Fibroblast of lung (primary cell): ENCODE results near the gene SP5. TPM values are rescaled to one million over a fixed set of nuclear protein-coding genes. Genes with fewer than 3 reads are reported as not detected.
A peak's percentile ranks its signal among the peaks of the same experiment; 100 is the strongest.

Experiments used
- DNase-seq, 2 donors: peaks; one replicate each; pipeline versions ENCODE4 v3.0.0 to v3.0.0-alpha.2; 2010; ENCODE audit warnings: low read depth in 2 of 2
- H2AFZ ChIP-seq: 2 replicates; pipeline ENCODE4 v1.5.1; 2012; ENCODE audit warnings: low read length, control low read depth, inconsistent platforms
- H3K27ac ChIP-seq: 2 replicates; pipeline ENCODE4 v1.5.1; 2011; ENCODE audit warnings: low read length, control low read depth; ENCODE audit not compliant: insufficient read depth
- H3K27me3 ChIP-seq: 2 replicates; pipeline ENCODE4 v1.5.1; 2011; ENCODE audit warnings: mild to moderate bottlenecking, low read length; ENCODE audit not compliant: control insufficient read depth, insufficient read depth
- H3K36me3 ChIP-seq: 2 replicates; pipeline ENCODE4 v1.5.1; 2011; ENCODE audit warnings: low read length; ENCODE audit not compliant: control insufficient read depth, insufficient read depth
- H3K4me1 ChIP-seq: 2 replicates; pipeline ENCODE4 v1.5.1; 2011; ENCODE audit warnings: low read length; ENCODE audit not compliant: control insufficient read depth, insufficient read depth; ENCODE audit errors: extremely low read depth
- H3K4me2 ChIP-seq: 2 replicates; pipeline ENCODE4 v1.5.1; 2011; ENCODE audit warnings: low read length, control low read depth; ENCODE audit not compliant: insufficient read depth; ENCODE audit errors: extremely low read depth
- H3K4me3 ChIP-seq, 4 experiments: fragments of 200-600 bp in 1 of 4; sonication (generic) in 1 of 4; replicated peaks in 1 of 4; 2 replicates each; pipeline ENCODE4 v1.5.1; 2011 to 2016; ENCODE audit warnings: low read length in 4 of 4, low read depth in 3 of 4, mild to moderate bottlenecking in 3 of 4, control low read depth in 2 of 4, inconsistent platforms in 1 of 4, mixed read lengths in 1 of 4; ENCODE audit not compliant: insufficient read depth in 1 of 4; ENCODE audit errors: control extremely low read depth in 1 of 4
- H3K79me2 ChIP-seq: 2 replicates; pipeline ENCODE4 v1.5.1; 2012; ENCODE audit warnings: mild to moderate bottlenecking, low read length, inconsistent platforms; ENCODE audit not compliant: control insufficient read depth, insufficient read depth
- H3K9ac ChIP-seq: 2 replicates; pipeline ENCODE4 v1.5.1; 2011; ENCODE audit warnings: mild to moderate bottlenecking, low read length, control low read depth; ENCODE audit not compliant: insufficient read depth
- H3K9me3 ChIP-seq: 2 replicates; pipeline ENCODE4 v1.5.1; 2012; ENCODE audit warnings: low read depth, low read length; ENCODE audit not compliant: control insufficient read depth, insufficient read depth
- H4K20me1 ChIP-seq: 2 replicates; pipeline ENCODE4 v1.5.1; 2011; ENCODE audit warnings: low read length; ENCODE audit not compliant: control insufficient read depth, insufficient read depth; ENCODE audit errors: extremely low read depth
- EZH2 ChIP-seq: IDR thresholded peaks from 2 replicates; pipeline ENCODE4 v1.5.1; 2012; ENCODE audit warnings: low read length, control low read depth, mild to moderate bottlenecking; ENCODE audit errors: missing control alignments
- polyA plus RNA-seq, 2 donors: library from polyadenylated mRNA; depleted of rRNA in 1 of 2; stranded (reverse) in 1 of 2; unstranded in 1 of 2; fragments of >200 nt; gene quantifications; 2 replicates each; pipeline ENCODE4 v1.2.1, GENCODE V29; 2011 to 2012; ENCODE audit warnings: missing spikeins in 1 of 2
- total RNA-seq: library from RNA; depleted of rRNA; stranded (reverse); fragments of >200 nt; gene quantifications from 2 replicates; pipeline ENCODE4 v1.2.1, GENCODE V29; 2014
- TF ChIP-seq, protein P1 (sequence below), 2 donors: IDR thresholded peaks in 1 of 2; conservative IDR thresholded peaks in 1 of 2; 1 replicate in 1 of 2; 2 replicates in 1 of 2; pipeline ENCODE4 v1.5.1; 2011 to 2012; ENCODE audit warnings: low read length in 2 of 2, control low read depth in 1 of 2, inconsistent platforms in 1 of 2, low read depth in 1 of 2, mild to moderate bottlenecking in 1 of 2

SP5 gene
- total and polyA plus RNA-seq, 2 donors (not counting 1 experiment from before 2014, with no cell fraction given): under 0.01 TPM; not detected in 1

- H3K79me2 ChIP-seq: no peaks in the 10 kb centered on the region
- H2AFZ ChIP-seq: no peak overlapping the region
- no peak overlapping the region for H3K4me2 ChIP-seq
- H3K9me3 ChIP-seq: no peaks in the 10 kb centered on the region
- TF ChIP-seq, protein P1, sequence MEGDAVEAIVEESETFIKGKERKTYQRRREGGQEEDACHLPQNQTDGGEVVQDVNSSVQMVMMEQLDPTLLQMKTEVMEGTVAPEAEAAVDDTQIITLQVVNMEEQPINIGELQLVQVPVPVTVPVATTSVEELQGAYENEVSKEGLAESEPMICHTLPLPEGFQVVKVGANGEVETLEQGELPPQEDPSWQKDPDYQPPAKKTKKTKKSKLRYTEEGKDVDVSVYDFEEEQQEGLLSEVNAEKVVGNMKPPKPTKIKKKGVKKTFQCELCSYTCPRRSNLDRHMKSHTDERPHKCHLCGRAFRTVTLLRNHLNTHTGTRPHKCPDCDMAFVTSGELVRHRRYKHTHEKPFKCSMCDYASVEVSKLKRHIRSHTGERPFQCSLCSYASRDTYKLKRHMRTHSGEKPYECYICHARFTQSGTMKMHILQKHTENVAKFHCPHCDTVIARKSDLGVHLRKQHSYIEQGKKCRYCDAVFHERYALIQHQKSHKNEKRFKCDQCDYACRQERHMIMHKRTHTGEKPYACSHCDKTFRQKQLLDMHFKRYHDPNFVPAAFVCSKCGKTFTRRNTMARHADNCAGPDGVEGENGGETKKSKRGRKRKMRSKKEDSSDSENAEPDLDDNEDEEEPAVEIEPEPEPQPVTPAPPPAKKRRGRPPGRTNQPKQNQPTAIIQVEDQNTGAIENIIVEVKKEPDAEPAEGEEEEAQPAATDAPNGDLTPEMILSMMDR (conservative IDR thresholded peaks at IDR 0.05 in 1 of 2, IDR thresholded peaks at IDR 0.05 in 1 of 2; ENCODE audit: low read depth in 1 of 2, low read length in 2 of 2): no peak
- no peak for TF ChIP-seq EZH2
- peaks cover 15% of the 10 kb centered on the region for H3K27me3 ChIP-seq
- no peaks in the 10 kb centered on the region for H3K4me1 ChIP-seq
- DNase-seq: no peak
- H3K27ac ChIP-seq: no peak overlapping the region
- no peak overlapping the region for H3K4me3 ChIP-seq
- H3K9ac ChIP-seq: no peak overlapping the region
- H4K20me1 ChIP-seq: no peaks in the 10 kb centered on the region
- H3K36me3 ChIP-seq: no peaks in the 10 kb centered on the region
Observed at GRCh38 chr2:170721678-170722077, 6.5 kb downstream of the SP5 start.

- Histone ChIP-seq H3K79me2 (no peaks in the 10 kb centered on the region), H3K27me3 (peaks cover 10% of the 10 kb centered on the region), H3K9me3 (no peaks in the 10 kb centered on the region), H3K9ac (no peak overlapping the region), H3K4me3 (no peak overlapping the region), H2AFZ (no peak overlapping the region), H3K27ac (no peak overlapping the region), H3K4me2 (no peak overlapping the region), H3K4me1 (no peaks in the 10 kb centered on the region), H4K20me1 (no peaks in the 10 kb centered on the region), H3K36me3 (no peaks in the 10 kb centered on the region)
- no peak for DNase-seq
- no peak for TF ChIP-seq EZH2
- TF ChIP-seq, protein P1 (conservative IDR thresholded peaks at IDR 0.05 in 1 of 2, IDR thresholded peaks at IDR 0.05 in 1 of 2; ENCODE audit: low read depth in 1 of 2, low read length in 2 of 2): no peak
Observed at GRCh38 chr2:170722301-170722700, 7.2 kb downstream of the SP5 start.

DNA sequence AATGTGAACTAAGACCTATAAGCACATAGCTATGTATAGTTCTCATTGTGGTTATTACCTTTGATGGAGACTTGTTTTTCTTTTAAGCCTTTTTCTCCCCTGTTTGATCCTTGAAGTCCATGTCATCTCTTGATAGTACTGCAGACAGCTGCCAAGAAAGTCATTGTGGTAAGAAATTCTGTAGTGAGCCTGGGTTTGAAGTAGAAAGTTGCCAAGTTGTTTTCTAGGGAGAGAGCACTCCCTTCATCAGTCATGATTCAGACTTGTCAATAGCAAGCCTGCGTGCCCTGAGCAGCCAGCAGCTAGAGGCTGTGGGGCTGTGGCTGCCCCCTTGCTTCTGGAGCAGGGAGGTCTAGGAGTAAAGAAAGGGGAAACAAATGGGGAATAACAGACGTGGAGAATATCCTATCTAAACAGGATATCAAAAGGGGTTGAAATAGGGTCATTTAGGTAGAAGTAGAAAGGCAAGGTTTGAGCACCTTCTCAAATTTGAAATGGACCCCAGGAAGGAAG lies 8.4 kb downstream of the SP5 start:
- H3K27ac ChIP-seq: no peak overlapping the region
- H2AFZ ChIP-seq: no peak overlapping the region
- no peaks in the 10 kb centered on the region for H3K79me2 ChIP-seq
- peak in 1 of 2 donors; percentile 40 for DNase-seq
- no peaks in the 10 kb centered on the region for H3K36me3 ChIP-seq
- H3K4me2 ChIP-seq: no peak overlapping the region
- H3K4me3 ChIP-seq: no peak overlapping the region
- H3K9me3 ChIP-seq: no peaks in the 10 kb centered on the region
- H3K4me1 ChIP-seq: no peaks in the 10 kb centered on the region
- H3K9ac ChIP-seq: no peak overlapping the region
- no peaks in the 10 kb centered on the region for H3K27me3 ChIP-seq
- H4K20me1 ChIP-seq: no peaks in the 10 kb centered on the region
- TF ChIP-seq, protein P1 (conservative IDR thresholded peaks at IDR 0.05 in 1 of 2, IDR thresholded peaks at IDR 0.05 in 1 of 2; ENCODE audit: low read depth in 1 of 2, low read length in 2 of 2): no peak
- no peak for TF ChIP-seq EZH2
